MV-4-11 (cell line): ENCODE measurements around the gene RNU1-3.

Experiments
- DNase-seq: peaks from one replicate; lab custom pipeline; 2025; lab: John Stamatoyannopoulos, UW

Gene RNU1-3

GRCh38 chr1:16618719-16619118, 48.0 kb downstream of the RNU1-3 start:
- DNase-seq, result no peak

- no peak for DNase-seq
Observed at GRCh38 chr1:16617778-16618580, 48.8 kb downstream of the RNU1-3 start.

- no peak for DNase-seq
Observed at GRCh38 chr1:16617114-16617631, 49.6 kb downstream of the RNU1-3 start.
